ENCODE results near the gene SIGMAR1. TPM values are rescaled to one million over a fixed set of nuclear protein-coding genes. Genes with fewer than 3 reads are reported as not detected.
A peak's percentile ranks its signal among the peaks of the same experiment; 100 is the strongest.

The SIGMAR1 gene
- total RNA-seq, 6 donors from 2014 or later = 26.7 to 52.9 (median 43.0) TPM

DNA sequence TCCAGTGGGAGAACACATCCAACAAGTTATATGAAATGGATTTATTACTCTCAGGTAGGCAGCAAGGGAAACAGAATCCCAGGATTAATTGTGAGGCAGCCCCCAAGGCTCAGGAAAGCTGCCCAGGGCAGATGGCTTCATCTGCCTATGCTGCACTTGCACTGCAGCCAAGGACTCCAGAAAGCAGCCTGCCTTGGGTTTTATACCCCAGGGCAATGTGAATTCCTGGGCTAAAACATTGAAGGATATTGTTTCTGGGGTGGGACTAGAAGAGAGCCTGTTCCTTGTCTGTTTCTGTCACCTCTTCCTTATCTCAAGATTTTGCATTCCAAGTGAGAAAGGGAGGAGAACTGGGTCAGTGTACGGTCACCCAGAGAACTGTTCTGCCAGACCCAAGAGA lies 33.7 kb upstream of the SIGMAR1 start:
- Histone ChIP-seq H3K36me3 (peaks cover 0 to 4% (median 0%) of the 10 kb centered on the region in 4 donors), H3K27ac (no peak overlapping the region), H3K27me3 (no peaks in the 10 kb centered on the region), H3K9me3 (peaks cover 0 to 5% (median 0%) of the 10 kb centered on the region in 4 donors), H3K4me3 (no peak overlapping the region), H3K4me1 (peaks cover 0 to 14% (median 7%) of the 10 kb centered on the region in 4 donors)
- 68 to 82% methylated on average over 1 of the region's 1 CpG for WGBS, 2 donors
- ATAC-seq (ENCODE audit: low FRiP score in 2 of 2) (no peak), DNase-seq (no peak)
- TF ChIP-seq, protein P1, sequence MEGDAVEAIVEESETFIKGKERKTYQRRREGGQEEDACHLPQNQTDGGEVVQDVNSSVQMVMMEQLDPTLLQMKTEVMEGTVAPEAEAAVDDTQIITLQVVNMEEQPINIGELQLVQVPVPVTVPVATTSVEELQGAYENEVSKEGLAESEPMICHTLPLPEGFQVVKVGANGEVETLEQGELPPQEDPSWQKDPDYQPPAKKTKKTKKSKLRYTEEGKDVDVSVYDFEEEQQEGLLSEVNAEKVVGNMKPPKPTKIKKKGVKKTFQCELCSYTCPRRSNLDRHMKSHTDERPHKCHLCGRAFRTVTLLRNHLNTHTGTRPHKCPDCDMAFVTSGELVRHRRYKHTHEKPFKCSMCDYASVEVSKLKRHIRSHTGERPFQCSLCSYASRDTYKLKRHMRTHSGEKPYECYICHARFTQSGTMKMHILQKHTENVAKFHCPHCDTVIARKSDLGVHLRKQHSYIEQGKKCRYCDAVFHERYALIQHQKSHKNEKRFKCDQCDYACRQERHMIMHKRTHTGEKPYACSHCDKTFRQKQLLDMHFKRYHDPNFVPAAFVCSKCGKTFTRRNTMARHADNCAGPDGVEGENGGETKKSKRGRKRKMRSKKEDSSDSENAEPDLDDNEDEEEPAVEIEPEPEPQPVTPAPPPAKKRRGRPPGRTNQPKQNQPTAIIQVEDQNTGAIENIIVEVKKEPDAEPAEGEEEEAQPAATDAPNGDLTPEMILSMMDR (IDR thresholded peaks at IDR 0.05) = no peak
- no peak for TF ChIP-seq POLR2A (IDR thresholded peaks at IDR 0.05)
- TF ChIP-seq EP300 (IDR thresholded peaks at IDR 0.05) = no peak
- no peak for TF ChIP-seq POLR2AphosphoS5 (IDR thresholded peaks at IDR 0.05)

GRCh38 chr9:34669809-34670562 lies 32.4 kb upstream of the SIGMAR1 start:
- no peak for DNase-seq
- Histone ChIP-seq H3K27ac (no peak overlapping the region), H3K9me3 (peaks cover 0 to 5% (median 0%) of the 10 kb centered on the region in 4 donors), H3K4me3 (no peak overlapping the region), H3K27me3 (no peaks in the 10 kb centered on the region), H3K36me3 (peaks cover 0 to 4% (median 0%) of the 10 kb centered on the region in 4 donors), H3K4me1 (peaks cover under 1 to 17% (median 10%) of the 10 kb centered on the region in 4 donors)
- TF ChIP-seq POLR2AphosphoS5 (IDR thresholded peaks at IDR 0.05) = no peak
- TF ChIP-seq, protein P1 (IDR thresholded peaks at IDR 0.05) = no peak
- TF ChIP-seq EP300 (IDR thresholded peaks at IDR 0.05) = no peak
- no peak for TF ChIP-seq POLR2A (IDR thresholded peaks at IDR 0.05)
- 93 to 98% methylated on average over 5 of the region's 5 CpGs for WGBS, 2 donors
- ATAC-seq (ENCODE audit: low FRiP score in 2 of 2) = no peak

DNA sequence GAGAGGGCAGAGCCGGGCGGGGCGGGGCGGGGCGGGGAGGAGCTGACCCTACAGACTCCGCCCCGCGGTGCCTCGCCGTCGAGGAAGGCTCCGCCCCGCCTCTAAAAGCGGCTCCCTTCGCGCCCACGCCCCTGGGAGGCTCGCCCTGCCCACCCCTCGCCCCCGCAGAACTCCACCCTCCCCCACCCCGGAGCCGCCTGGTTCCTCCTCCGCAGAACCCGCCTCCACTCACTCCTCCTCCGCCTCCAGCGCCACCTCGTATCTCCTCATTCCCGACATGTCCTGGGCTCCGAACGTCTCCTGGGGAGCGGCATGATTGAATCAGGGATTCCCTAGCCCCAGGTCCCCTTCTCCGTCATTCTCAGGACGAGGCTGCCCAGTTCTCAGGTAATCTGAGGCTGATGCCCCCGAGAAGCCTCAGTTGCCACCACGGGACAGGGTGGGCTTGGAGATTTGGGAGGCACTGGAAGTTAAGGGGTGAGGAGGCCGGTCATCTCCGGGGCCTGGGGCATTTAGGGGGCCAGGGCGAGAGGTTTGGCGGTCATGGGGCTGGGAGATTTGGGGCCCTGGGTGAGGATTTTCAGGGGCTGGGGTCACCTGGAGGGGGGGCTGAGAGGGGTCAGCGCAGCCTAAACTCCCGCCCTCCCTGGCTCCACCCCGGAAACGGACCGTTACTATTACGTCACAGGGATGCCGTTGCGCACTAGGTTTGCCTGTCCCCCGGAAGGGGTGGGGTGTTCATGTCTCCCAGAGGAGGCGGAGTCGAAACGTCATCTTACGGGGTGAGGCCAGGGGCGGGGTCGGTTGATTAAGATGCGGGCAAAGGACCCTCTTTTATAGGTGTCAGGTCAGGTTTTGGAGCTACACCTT lies 28.0 kb upstream of the SIGMAR1 start:
- peak overlapping the region; percentile 97 to 100 (median 98) for H3K27ac ChIP-seq
- peaks cover 0 to 5% (median 0%) of the 10 kb centered on the region in 4 donors for H3K9me3 ChIP-seq
- peaks cover 0 to 7% (median 0%) of the 10 kb centered on the region in 4 donors for H3K36me3 ChIP-seq
- ATAC-seq (ENCODE audit: low FRiP score in 2 of 2) = peak; percentile 96
- TF ChIP-seq EP300 (IDR thresholded peaks at IDR 0.05) (peak in 2 of 4 donors; percentile 44 to 60), POLR2AphosphoS5 (IDR thresholded peaks at IDR 0.05) (peak; percentile 87 to 88), POLR2A (IDR thresholded peaks at IDR 0.05) (peak in 3 of 4 donors; percentile 35 to 92 (median 90))
- TF ChIP-seq, protein P1 (IDR thresholded peaks at IDR 0.05) = peak in 2 of 6 experiments; percentile 4 to 12
- no peaks in the 10 kb centered on the region for H3K27me3 ChIP-seq
- DNase-seq = peak; percentile 96 to 97
- H3K4me1 ChIP-seq = peaks cover 8 to 24% (median 17%) of the 10 kb centered on the region in 4 donors
- peak overlapping the region; percentile 44 to 82 (median 74) for H3K4me3 ChIP-seq
- WGBS, 2 donors = 0 to 3% methylated on average over 3 to 49 of the region's 55 CpGs

- H3K36me3 ChIP-seq = peaks cover 0 to 11% (median 1%) of the 10 kb centered on the region in 4 donors
- peak overlapping the region; percentile 67 to 82 (median 78) for H3K4me3 ChIP-seq
- H3K27me3 ChIP-seq = no peaks in the 10 kb centered on the region
- WGBS, 2 donors = 4% methylated on average over 25 of the region's 26 CpGs; no CpG with 5 or more reads in 1 of the 2 donors
- peaks cover 8 to 24% (median 17%) of the 10 kb centered on the region in 4 donors for H3K4me1 ChIP-seq
- DNase-seq = no peak
- H3K27ac ChIP-seq = peak overlapping the region; percentile 97 to 100 (median 98)
- TF ChIP-seq POLR2A (IDR thresholded peaks at IDR 0.05) (no peak), POLR2AphosphoS5 (IDR thresholded peaks at IDR 0.05) (no peak), EP300 (IDR thresholded peaks at IDR 0.05) (no peak)
- TF ChIP-seq, protein P1 (IDR thresholded peaks at IDR 0.05) = no peak
- peak; percentile 0 to 25 for ATAC-seq (ENCODE audit: low FRiP score in 2 of 2)
- peaks cover 0 to 5% (median 0%) of the 10 kb centered on the region in 4 donors for H3K9me3 ChIP-seq
These were observed 27.4 kb upstream of the SIGMAR1 start for GRCh38 chr9:34665067-34665380.

Data from upper lobe of left lung (tissue), 6 donors.